Measurements from ENCODE around the gene CCDC183.

DNA sequence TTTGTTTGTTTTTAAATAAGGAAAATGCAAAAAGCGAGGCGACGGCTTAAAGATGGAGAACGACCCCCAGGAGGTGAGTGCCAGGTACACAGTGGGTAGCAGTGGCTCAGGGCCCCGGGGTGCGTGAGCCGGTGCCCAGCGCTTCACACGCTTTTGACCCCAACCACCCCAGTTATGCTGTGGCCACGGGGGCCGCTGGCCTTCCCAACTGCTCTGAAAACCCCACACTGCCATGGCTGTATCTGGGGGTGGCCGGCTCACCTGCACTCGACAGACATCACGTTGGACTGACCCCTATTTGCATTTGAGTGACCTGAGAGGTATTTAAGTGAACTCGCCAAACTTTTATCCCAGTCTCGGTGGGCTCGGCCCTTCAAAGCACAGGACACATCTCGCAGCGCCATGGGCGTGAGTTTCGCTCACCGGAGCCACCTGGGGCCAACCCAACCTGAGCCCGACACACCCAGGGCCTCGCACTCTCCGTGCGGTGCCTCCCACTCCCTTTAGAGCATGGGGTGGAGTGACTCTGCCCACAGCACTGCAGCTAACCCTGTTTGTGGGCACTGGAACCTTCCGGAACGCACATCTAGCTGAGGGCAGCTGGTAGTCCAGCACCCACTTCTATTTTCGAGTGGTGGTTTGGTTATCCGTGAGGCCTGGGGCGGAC, 32.5 kb downstream of the CCDC183 start:
- TF ChIP-seq, protein P1, sequence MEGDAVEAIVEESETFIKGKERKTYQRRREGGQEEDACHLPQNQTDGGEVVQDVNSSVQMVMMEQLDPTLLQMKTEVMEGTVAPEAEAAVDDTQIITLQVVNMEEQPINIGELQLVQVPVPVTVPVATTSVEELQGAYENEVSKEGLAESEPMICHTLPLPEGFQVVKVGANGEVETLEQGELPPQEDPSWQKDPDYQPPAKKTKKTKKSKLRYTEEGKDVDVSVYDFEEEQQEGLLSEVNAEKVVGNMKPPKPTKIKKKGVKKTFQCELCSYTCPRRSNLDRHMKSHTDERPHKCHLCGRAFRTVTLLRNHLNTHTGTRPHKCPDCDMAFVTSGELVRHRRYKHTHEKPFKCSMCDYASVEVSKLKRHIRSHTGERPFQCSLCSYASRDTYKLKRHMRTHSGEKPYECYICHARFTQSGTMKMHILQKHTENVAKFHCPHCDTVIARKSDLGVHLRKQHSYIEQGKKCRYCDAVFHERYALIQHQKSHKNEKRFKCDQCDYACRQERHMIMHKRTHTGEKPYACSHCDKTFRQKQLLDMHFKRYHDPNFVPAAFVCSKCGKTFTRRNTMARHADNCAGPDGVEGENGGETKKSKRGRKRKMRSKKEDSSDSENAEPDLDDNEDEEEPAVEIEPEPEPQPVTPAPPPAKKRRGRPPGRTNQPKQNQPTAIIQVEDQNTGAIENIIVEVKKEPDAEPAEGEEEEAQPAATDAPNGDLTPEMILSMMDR (IDR thresholded peaks at IDR 0.05; ENCODE audit: poor library complexity, severe bottlenecking): no peak
- no peak for TF ChIP-seq SMC3 (conservative IDR thresholded peaks at IDR 0.05; ENCODE audit: poor library complexity)
- TF ChIP-seq EP300 (conservative IDR thresholded peaks at IDR 0.05; ENCODE audit: poor library complexity, severe bottlenecking): no peak
- no peak for TF ChIP-seq EZH2 (IDR thresholded peaks at IDR 0.05; ENCODE audit: borderline replicate concordance, insufficient read depth, low read length, poor library complexity, severe bottlenecking)

All from neural cell (in vitro differentiated cells).